Right lobe of liver (tissue), 6 donors: Measurements from ENCODE around the gene SCN11A. TPM values are rescaled to one million over a fixed set of nuclear protein-coding genes. Genes with fewer than 3 reads are reported as not detected.

Experiments used
- ATAC-seq, 4 donors: fragments of 200-7000 bp; cut with Tn5 transposase; one replicate each; pipeline ENCODE4 v1.9.1; 2020; ENCODE audit warnings: mild to moderate bottlenecking in 4 of 4, moderate library complexity in 4 of 4
- DNase-seq, 3 donors: peaks; one replicate each; pipeline ENCODE4 v3.0.0-alpha.2; 2020
- H3K27ac ChIP-seq, 3 donors: fragments of 200-600 bp; one replicate each; pipeline ENCODE4 v1.8.0; 2022
- H3K27me3 ChIP-seq, 2 donors: fragments of 200-600 bp; one replicate each; pipeline ENCODE4 v1.8.0; 2022
- H3K36me3 ChIP-seq, 4 donors: fragments of 200-600 bp; sonication (generic) in 1 of 4; one replicate each; pipeline versions ENCODE4 v1.5.1 to v1.8.0; 2017 to 2022; ENCODE audit warnings: control low read depth in 1 of 4
- H3K4me1 ChIP-seq, 4 donors: fragments of 200-600 bp; sonication (generic) in 1 of 4; one replicate each; pipeline versions ENCODE4 v1.5.1 to v1.8.0; 2017 to 2022; ENCODE audit warnings: control low read depth in 1 of 4
- H3K4me3 ChIP-seq, 3 donors: fragments of 200-600 bp; one replicate each; pipeline ENCODE4 v1.8.0; 2022
- H3K9me3 ChIP-seq, 4 donors: fragments of 200-600 bp; sonication (generic) in 1 of 4; one replicate each; pipeline versions ENCODE4 v1.5.1 to v1.8.0; 2017 to 2022; ENCODE audit warnings: control low read depth in 1 of 4
- POLR2A ChIP-seq: fragments of 450-650 bp; IDR thresholded peaks from one replicate; pipeline ENCODE4 v1.6.1; 2017; ENCODE audit warnings: antibody characterized with exemption, mild to moderate bottlenecking
- WGBS: methylation state at CpG from one replicate; pipeline ENCODE4 v1.1.6; 2018; ENCODE audit warnings: low coverage, low lambda C conversion rate; ENCODE audit not compliant: insufficient coverage; ENCODE audit errors: missing lambda C conversion rate; 5-methylcytosine and 5-hydroxymethylcytosine counted together
- intact Hi-C, 2 donors: fragments of 100-400 bp; cut with DNase I; formaldehyde crosslinking; loops; one replicate each; pipeline versions ENCODE4 v1.11.2 to v1.14.1; 2022
- total RNA-seq, 6 experiments: library from RNA; depleted of rRNA in 2 of 6; stranded (reverse); fragments of >200 nt in 2 of 6; fragmentation: NEBNext Ultra II Directional in 3 of 6; extraction: Animal tissue kit (Norgen Biotek cat#: 25700) in 3 of 6; gene quantifications; one replicate each; pipeline versions ENCODE4 v1.1.0 to v1.2.4, GENCODE V29; 2016 to 2023
- TF ChIP-seq, protein P1 (sequence below), 4 donors: fragments of 200-600 bp in 3 of 4; fragments of 450-650 bp in 1 of 4; IDR thresholded peaks; one replicate each; pipeline versions ENCODE4 v1.5.1 to v1.8.0; 2016 to 2022; ENCODE audit warnings: antibody characterized with exemption in 4 of 4, mild to moderate bottlenecking in 2 of 4
- donor health status: DM: no; HTN: yes; CAD: no.
- donor health status: DM: no; HTN: no; CAD: no.
- donor health status: DM: no; HTN: no; CAD: no.
- donor health status: DM: no; HTN: yes; CAD: no.
- donor health status: DM: no; HTN: yes; CAD: no.

The SCN11A gene
- total RNA-seq, 6 experiments from 2014 or later: 0.12 to 0.31 (median 0.16) TPM; not detected in 1

DNA sequence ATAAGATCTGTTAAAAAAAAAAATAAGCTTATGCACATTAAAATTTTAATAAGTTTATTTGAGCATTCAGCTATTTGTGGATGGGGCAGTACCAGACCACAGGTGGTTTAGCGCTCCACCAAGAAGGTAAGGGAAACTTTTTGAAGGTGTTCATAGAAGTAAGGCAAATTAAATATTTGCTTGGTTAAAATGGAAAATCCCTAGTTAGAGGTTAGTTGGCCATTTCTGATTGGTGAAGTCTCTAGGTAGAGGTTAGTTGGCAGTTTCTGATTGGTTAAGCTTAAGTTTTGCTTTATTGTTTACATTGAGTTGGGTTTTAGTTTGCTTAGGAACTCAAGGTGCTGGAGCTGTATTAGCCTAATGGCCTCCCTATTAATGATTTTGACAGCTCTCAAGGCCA is 30.7 kb downstream of the SCN11A start:
- Histone ChIP-seq H3K4me3 (no peak overlapping the region), H3K4me1 (no peaks in the 10 kb centered on the region), H3K27ac (no peak overlapping the region), H3K36me3 (no peaks in the 10 kb centered on the region), H3K9me3 (no peaks in the 10 kb centered on the region), H3K27me3 (no peaks in the 10 kb centered on the region)
- intact Hi-C loops: no loop called here
- ATAC-seq (no peak), DNase-seq (no peak)
- WGBS: 100% methylated on average over 1 of the region's 1 CpG
- TF ChIP-seq POLR2A: no peak
- TF ChIP-seq, protein P1, sequence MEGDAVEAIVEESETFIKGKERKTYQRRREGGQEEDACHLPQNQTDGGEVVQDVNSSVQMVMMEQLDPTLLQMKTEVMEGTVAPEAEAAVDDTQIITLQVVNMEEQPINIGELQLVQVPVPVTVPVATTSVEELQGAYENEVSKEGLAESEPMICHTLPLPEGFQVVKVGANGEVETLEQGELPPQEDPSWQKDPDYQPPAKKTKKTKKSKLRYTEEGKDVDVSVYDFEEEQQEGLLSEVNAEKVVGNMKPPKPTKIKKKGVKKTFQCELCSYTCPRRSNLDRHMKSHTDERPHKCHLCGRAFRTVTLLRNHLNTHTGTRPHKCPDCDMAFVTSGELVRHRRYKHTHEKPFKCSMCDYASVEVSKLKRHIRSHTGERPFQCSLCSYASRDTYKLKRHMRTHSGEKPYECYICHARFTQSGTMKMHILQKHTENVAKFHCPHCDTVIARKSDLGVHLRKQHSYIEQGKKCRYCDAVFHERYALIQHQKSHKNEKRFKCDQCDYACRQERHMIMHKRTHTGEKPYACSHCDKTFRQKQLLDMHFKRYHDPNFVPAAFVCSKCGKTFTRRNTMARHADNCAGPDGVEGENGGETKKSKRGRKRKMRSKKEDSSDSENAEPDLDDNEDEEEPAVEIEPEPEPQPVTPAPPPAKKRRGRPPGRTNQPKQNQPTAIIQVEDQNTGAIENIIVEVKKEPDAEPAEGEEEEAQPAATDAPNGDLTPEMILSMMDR (IDR thresholded peaks at IDR 0.05): no peak

DNA sequence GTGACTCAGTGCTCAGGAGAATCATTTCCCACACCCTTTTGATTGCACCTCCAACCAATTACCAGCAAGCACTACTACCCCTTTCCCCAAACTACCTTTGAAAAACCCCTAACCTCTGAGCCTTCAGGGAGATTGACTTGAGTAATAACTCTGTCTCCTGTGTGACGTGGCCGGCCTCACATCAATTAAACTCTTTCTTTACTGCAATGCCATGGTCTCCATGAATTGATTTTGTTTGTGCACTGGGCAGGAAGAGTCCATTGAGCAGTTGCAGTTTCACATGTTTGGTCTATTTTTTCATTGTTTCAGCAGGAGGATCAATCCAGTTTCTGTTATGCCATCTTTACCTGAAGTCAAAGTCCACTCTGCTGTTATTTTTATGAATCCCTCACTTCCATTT is 32.4 kb downstream of the SCN11A start:
- Histone ChIP-seq H3K4me3 (no peak overlapping the region), H3K27me3 (no peaks in the 10 kb centered on the region), H3K36me3 (no peaks in the 10 kb centered on the region), H3K9me3 (no peaks in the 10 kb centered on the region), H3K4me1 (no peaks in the 10 kb centered on the region), H3K27ac (no peak overlapping the region)
- intact Hi-C loops: no loop called here
- 83% methylated on average over 2 of the region's 2 CpGs for WGBS
- ATAC-seq (no peak), DNase-seq (no peak)
- TF ChIP-seq POLR2A: no peak
- TF ChIP-seq, protein P1 (IDR thresholded peaks at IDR 0.05): no peak

DNA sequence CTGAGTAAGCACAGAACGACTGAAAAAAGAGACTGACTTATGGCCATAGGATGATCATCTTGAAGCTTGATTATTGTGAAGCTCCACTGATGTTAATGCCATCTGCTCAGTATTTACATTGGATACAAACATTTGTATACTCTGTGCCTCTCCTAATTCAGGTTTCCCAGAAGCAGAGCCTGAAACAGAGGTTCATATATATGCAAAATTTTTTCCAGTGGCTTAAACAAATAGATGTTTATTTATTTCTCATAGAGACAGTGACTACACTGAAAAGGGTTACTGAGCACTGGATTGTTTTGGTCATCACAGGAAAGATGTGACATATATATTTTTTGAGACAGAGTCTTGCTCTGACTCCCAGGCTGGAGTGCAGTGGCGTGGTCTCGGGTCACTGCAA is 36.3 kb downstream of the SCN11A start:
- no peak for DNase-seq
- H3K27me3 ChIP-seq: no peaks in the 10 kb centered on the region
- H3K4me3 ChIP-seq: no peak overlapping the region
- intact Hi-C loops: no loop called here
- no peak overlapping the region for H3K27ac ChIP-seq
- ATAC-seq: no peak
- no peaks in the 10 kb centered on the region for H3K9me3 ChIP-seq
- no peaks in the 10 kb centered on the region for H3K36me3 ChIP-seq
- no peaks in the 10 kb centered on the region for H3K4me1 ChIP-seq
- WGBS: 89% methylated on average over 3 of the region's 3 CpGs
- TF ChIP-seq POLR2A: no peak
- TF ChIP-seq, protein P1 (IDR thresholded peaks at IDR 0.05): no peak

DNA sequence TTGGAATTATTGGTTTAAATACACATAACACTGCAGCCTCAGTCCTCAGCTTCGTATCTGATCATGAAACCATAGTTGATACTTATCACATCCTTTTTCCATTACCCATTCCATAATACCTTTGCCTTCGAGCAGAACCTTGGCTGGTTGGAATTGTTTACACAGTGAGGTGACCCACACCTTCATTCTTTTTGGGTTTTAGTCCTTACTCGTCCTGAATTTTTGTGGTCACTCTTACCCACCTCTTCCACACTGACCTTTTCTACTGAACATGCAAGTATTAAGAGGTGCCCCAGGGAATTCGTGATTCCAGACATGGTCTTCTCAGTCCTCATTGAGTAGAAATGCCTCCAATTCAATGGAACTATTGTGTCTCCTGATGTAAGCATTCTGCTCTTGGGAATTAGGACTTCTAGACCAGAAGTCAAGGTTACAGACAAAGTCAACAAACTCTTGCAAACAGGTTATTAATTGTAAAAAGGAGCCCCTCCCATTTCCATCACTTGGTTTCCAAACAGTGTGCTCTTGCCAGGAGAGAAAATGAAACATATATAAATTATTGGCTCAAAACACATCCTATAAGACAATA is 37.7 kb downstream of the SCN11A start:
- TF ChIP-seq, protein P1 (IDR thresholded peaks at IDR 0.05): no peak
- TF ChIP-seq POLR2A: no peak
- no peak for DNase-seq
- Histone ChIP-seq H3K9me3 (no peaks in the 10 kb centered on the region), H3K4me1 (no peaks in the 10 kb centered on the region), H3K27me3 (no peaks in the 10 kb centered on the region), H3K27ac (no peak overlapping the region), H3K36me3 (no peaks in the 10 kb centered on the region), H3K4me3 (no peak overlapping the region)
- no peak for ATAC-seq
- intact Hi-C loops: no loop called here
- WGBS: 58% methylated on average over 4 of the region's 4 CpGs

DNA sequence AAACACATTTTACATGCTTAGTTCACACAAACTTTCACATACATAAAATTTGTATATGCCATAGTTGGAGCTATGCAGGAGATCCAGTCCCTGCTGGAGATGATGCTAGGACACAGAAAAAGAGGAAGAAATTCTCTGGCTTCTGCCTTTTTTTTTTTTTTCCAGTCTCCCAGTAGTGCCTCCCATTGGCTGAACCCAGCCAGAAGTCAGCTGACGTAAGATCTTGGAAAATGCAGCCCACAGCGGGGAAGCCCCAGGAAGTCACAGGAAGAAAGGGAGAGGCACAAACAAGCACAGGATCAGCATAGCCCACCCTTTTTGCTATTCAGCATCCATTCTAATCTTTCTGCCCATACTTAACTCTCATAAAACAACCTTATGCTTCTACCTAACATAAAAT is 38.5 kb downstream of the SCN11A start:
- no peaks in the 10 kb centered on the region for H3K4me1 ChIP-seq
- no peaks in the 10 kb centered on the region for H3K36me3 ChIP-seq
- 52% methylated on average over 2 of the region's 2 CpGs for WGBS
- peak in 1 of 4 donors; percentile 42 for ATAC-seq
- no peak overlapping the region for H3K4me3 ChIP-seq
- no peak overlapping the region for H3K27ac ChIP-seq
- intact Hi-C loops: no loop called here
- no peaks in the 10 kb centered on the region for H3K27me3 ChIP-seq
- no peaks in the 10 kb centered on the region for H3K9me3 ChIP-seq
- no peak for TF ChIP-seq POLR2A
- TF ChIP-seq, protein P1 (IDR thresholded peaks at IDR 0.05): no peak
- DNase-seq: no peak
